ENCODE data around the gene PIGB. TPM values are rescaled to one million over a fixed set of nuclear protein-coding genes. Genes with fewer than 3 reads are reported as not detected.

The PIGB gene
- total RNA-seq = 15.1 and 17.5 TPM in 2 replicates

DNA sequence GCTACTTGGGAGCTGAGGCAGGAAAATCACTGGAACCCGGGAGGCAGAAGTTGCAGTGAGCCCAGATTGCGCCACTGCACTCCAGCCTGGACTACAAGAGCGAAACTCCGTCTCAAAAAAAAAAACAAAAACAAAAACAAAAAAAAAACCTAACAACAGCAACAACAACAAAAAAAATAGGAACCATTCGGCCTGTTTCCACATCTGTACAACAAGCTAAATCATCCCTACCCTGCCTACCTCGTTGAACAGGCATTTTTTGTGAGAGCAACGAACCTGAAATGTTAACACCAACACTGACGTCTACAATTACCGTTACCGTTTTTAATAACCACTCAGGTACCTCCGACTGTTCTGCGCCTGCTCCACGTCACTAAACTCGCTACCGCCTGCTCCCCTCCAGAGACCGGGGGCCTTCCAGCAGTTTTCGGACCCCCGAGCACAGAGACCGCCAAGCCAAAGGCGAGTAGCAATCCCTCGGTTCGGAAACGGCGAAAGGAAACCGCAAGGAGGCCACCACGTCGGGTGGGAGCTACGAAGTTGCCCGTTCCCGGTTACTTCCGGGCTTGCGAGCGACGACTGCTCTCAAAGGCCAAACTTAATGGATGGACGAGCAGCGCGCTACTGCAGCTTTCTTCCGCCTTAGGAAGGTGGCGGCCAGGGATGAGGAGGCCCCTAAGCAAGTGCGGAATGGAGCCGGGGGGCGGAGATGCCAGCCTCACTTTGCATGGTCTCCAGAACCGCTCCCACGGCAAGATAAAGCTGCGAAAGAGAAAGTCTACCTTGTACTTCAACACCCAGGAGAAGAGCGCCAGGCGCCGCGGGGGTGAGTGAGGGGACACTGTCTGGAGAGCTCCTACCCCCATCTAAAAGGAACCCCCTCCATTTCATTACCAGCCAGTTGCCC, at the start of gene PIGB, which contains the start of gene PIGBOS1:
PIGB (plus strand) TSS at position 635 of the 907 bp plus-strand sequence; CDS start at position 664, 29 bp downstream.
PIGBOS1 (minus strand) TSS at position 536 of the 907 bp plus-strand sequence. CDS start 1,331 bp downstream, outside the sequence.

DNA sequence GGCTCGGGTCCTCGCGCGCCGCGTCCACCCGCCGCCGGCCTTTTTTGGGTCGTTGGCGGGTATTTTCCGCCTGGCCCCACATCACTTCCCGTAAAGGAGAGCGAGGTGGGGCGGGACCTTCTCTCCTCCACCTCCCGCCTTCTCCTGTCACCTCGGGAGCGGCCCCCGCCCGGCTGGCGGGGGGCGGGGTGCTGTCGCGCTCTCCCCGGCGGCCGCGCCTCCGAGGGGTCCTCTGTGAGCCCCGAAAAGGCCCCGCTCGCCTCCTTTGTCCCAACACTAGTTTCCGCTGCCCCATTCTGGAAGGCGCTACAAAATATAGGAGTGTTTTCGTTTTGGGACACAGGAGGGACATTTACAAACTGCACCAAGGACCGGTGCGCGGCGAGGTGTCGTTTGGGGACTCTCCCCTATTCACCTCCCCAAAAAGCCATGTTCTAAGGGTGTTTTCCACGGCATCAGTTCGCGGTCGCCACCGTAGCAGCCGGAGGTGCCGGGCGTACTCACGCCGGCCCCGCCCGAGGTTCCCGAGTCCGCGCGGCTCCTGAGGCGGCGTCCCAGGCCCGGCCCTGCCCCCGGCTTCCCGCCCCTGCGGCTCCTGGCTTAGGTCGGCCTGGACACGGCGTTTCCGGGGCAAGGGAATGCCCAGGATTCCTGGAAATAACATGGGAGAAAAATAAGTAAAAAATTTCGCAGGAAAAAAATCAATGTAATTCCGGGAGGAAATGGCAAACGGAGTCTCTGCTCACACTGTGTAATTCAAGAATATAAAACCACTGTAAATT, 29.1 kb upstream of the PIGB start, which contains the start of gene RAB27A:
RAB27A (minus strand) TSS at position 68 of the 782 bp plus-strand sequence. CDS start 54,879 bp downstream, outside the sequence.

Other genes starting within 250 kb of the PIGB start
- gene RSL24D1, start 122.3 kb upstream of the PIGB start, total RNA-seq = 103 and 136 TPM in 2 replicates
- gene RAB27A, start 29.4 kb upstream of the PIGB start, total RNA-seq = 13.8 and 17.4 TPM in 2 replicates
- 10.6 and 11.5 TPM in 2 replicates for gene PIGBOS1, start 99 bp upstream of the PIGB start, total RNA-seq
- 39.6 and 94.9 TPM in 2 replicates for gene CCPG1, start 89.1 kb downstream of the PIGB start, total RNA-seq
- gene PIERCE2, start 89.3 kb downstream of the PIGB start, total RNA-seq = 0.55 and 1.6 TPM in 2 replicates
- gene DNAAF4, start 189.0 kb downstream of the PIGB start, total RNA-seq = 1.00 and 2.1 TPM in 2 replicates